Motor neuron (in vitro differentiated cells): ENCODE results near the gene FBXW10B. TPM values are rescaled to one million over a fixed set of nuclear protein-coding genes. Genes with fewer than 3 reads are reported as not detected.

ENCODE experiments used
- total RNA-seq, 8 experiments: library from RNA; unstranded; fragments of 300-600 nt; gene quantifications; 2 replicates each; pipeline versions ENCODE4 v1.2.3 to v1.2.4, GENCODE V29; 2022

The FBXW10B gene
- total RNA-seq, 8 experiments from 2014 or later, result 0.11 to 2.6 (median 1.2) TPM; not detected in 1

Other genes with a start within 250 kb of the FBXW10B start
- 10 to 100 TPM in 5 of 8 experiments, 1 to 10 TPM in 3; 2.6 to 25.8 (median 11.9) TPM for gene CDRT4, start 152.1 kb downstream of the FBXW10B start, total RNA-seq
- gene TVP23C, start 56.2 kb downstream of the FBXW10B start, total RNA-seq, result 10 to 100 TPM; 10.4 to 60.5 (median 23.0) TPM
- gene TRIM16, start 64.6 kb upstream of the FBXW10B start, total RNA-seq, result 10 to 100 TPM; 17.0 to 49.1 (median 34.9) TPM
- 100 to 1,000 TPM in 1 of 8 experiments, 10 to 100 TPM in 7; 32.1 to 114 (median 56.6) TPM for gene ZNF286A, start 80.0 kb upstream of the FBXW10B start, total RNA-seq
- 1 to 10 TPM in 2 of 8 experiments, under 1 TPM in 6; 0.13 to 1.9 (median 0.76) TPM for gene TBC1D26, start 112.6 kb upstream of the FBXW10B start, total RNA-seq